IMR-90 (cell line): Measurements from ENCODE around the gene CSNK2A3. TPM values are rescaled to one million over a fixed set of nuclear protein-coding genes. Genes with fewer than 3 reads are reported as not detected.

Source experiments
- ATAC-seq: fragments of 200-7000 bp; cut with Tn5 transposase; 2 replicates; pipeline ENCODE4 v1.9.1; 2020; ENCODE audit warnings: low read depth, mild to moderate bottlenecking, moderate library complexity
- BruUV-seq: library from RNA; stranded (reverse); fragments of 400-500 nt; replicated peaks from 2 replicates; lab custom pipeline; 2021; lab: Mats Ljungman, UMichigan
- CTCF ChIA-PET: fragments of 300-600 bp; formaldehyde crosslinking; extraction: SDS; loops from one replicate; lab custom pipeline; 2021; ENCODE audit warnings: antibody characterized with exemption; lab: Yijun Ruan, JAX
- POLR2A ChIA-PET: fragments of 300-600 bp; sonication (Branson Sonifier 250); formaldehyde crosslinking; loops from one replicate; lab custom pipeline; 2022; ENCODE audit warnings: antibody characterized with exemption; ENCODE audit not compliant: unreplicated experiment; lab: Charles Lee
- DNase-seq: peaks from one replicate; pipeline ENCODE4 v3.0.0; 2013
- H2AFZ ChIP-seq: replicated peaks from 2 replicates; pipeline ENCODE3; 2013; ENCODE audit warnings: low read length, mild to moderate bottlenecking; ENCODE audit not compliant: poor library complexity
- H2AK5ac ChIP-seq: 2 replicates; pipeline ENCODE4 v1.6.1; 2013; ENCODE audit warnings: low read depth, low read length, inconsistent platforms
- H2AK9ac ChIP-seq: replicated peaks from 2 replicates; pipeline ENCODE3; 2013; ENCODE audit warnings: mild to moderate bottlenecking, low read depth, low read length, moderate library complexity; ENCODE audit not compliant: poor library complexity
- H2BK120ac ChIP-seq: 2 replicates; pipeline ENCODE4 v1.6.1; 2013; ENCODE audit warnings: low read depth, low read length, inconsistent platforms
- H2BK15ac ChIP-seq: 3 replicates; pipeline ENCODE4 v1.6.1; 2013; ENCODE audit warnings: low read depth, low read length, inconsistent platforms
- H2BK20ac ChIP-seq: 2 replicates; pipeline ENCODE4 v1.6.1; 2013; ENCODE audit warnings: low read depth, mild to moderate bottlenecking, inconsistent platforms, low read length, moderate library complexity
- H2BK5ac ChIP-seq: 2 replicates; pipeline ENCODE4 v1.6.1; 2013; ENCODE audit warnings: mild to moderate bottlenecking, low read depth, low read length, inconsistent platforms; ENCODE audit not compliant: poor library complexity, severe bottlenecking
- H3K14ac ChIP-seq: replicated peaks from 2 replicates; pipeline ENCODE4 v1.6.1; 2013; ENCODE audit warnings: low read depth, low read length, inconsistent platforms
- H3K18ac ChIP-seq: 2 replicates; pipeline ENCODE4 v1.6.1; 2013; ENCODE audit warnings: low read depth, low read length, control low read depth
- H3K23ac ChIP-seq: 2 replicates; pipeline ENCODE4 v1.6.1; 2013; ENCODE audit warnings: low read depth, low read length, inconsistent platforms
- H3K27ac ChIP-seq: 2 replicates; pipeline ENCODE4 v1.5.1; 2013; ENCODE audit warnings: mild to moderate bottlenecking, control low read depth, low read length; ENCODE audit not compliant: insufficient read depth
- H3K27me3 ChIP-seq: 2 replicates; pipeline ENCODE4 v1.6.1; 2013; ENCODE audit warnings: low read length; ENCODE audit not compliant: control insufficient read depth, insufficient read depth
- H3K36me3 ChIP-seq: 2 replicates; pipeline ENCODE4 v1.6.1; 2013; ENCODE audit warnings: low read length, mixed read lengths; ENCODE audit not compliant: control insufficient read depth, insufficient read depth
- H3K4ac ChIP-seq: 2 replicates; pipeline ENCODE4 v1.6.1; 2013; ENCODE audit warnings: low read depth, low read length, inconsistent platforms
- H3K4me1 ChIP-seq: 2 replicates; pipeline ENCODE4 v1.6.1; 2013; ENCODE audit warnings: low read length, mixed read lengths; ENCODE audit not compliant: control insufficient read depth, insufficient read depth
- H3K4me2 ChIP-seq: 2 replicates; pipeline ENCODE4 v1.6.1; 2013; ENCODE audit warnings: low read depth, mild to moderate bottlenecking, control low read depth, low read length, moderate library complexity
- H3K4me3 ChIP-seq: 2 replicates; pipeline ENCODE4 v1.5.1; 2013; ENCODE audit warnings: low read depth, mild to moderate bottlenecking, control low read depth, low read length, moderate library complexity; ENCODE audit not compliant: insufficient read depth
- H3K56ac ChIP-seq: 2 replicates; pipeline ENCODE4 v1.6.1; 2013; ENCODE audit warnings: low read length, inconsistent platforms; ENCODE audit not compliant: insufficient read depth; ENCODE audit errors: extremely low read depth
- H3K79me1 ChIP-seq, 2 experiments: 2 replicates each; pipeline ENCODE4 v1.6.1; 2013; ENCODE audit warnings: low read length in 2 of 2, inconsistent platforms in 1 of 2, low read depth in 1 of 2
- H3K9ac ChIP-seq: 2 replicates; pipeline ENCODE4 v1.6.1; 2013; ENCODE audit warnings: low read depth, low read length, control low read depth
- H3K9me1 ChIP-seq: 2 replicates; pipeline ENCODE4 v1.6.1; 2013; ENCODE audit warnings: low read length, inconsistent platforms; ENCODE audit not compliant: insufficient read depth
- H3K9me3 ChIP-seq: 2 replicates; pipeline ENCODE4 v1.6.1; 2013; ENCODE audit warnings: low read length; ENCODE audit not compliant: control insufficient read depth, insufficient read depth
- H4K20me1 ChIP-seq: 2 replicates; pipeline ENCODE4 v1.6.1; 2013; ENCODE audit warnings: low read length, inconsistent platforms; ENCODE audit not compliant: insufficient read depth
- H4K5ac ChIP-seq: 2 replicates; pipeline ENCODE4 v1.6.1; 2013; ENCODE audit warnings: mild to moderate bottlenecking, low read depth, low read length, control low read depth
- H4K8ac ChIP-seq, 2 experiments: 2 replicates each; pipeline ENCODE4 v1.6.1; 2013; ENCODE audit warnings: low read depth in 2 of 2, low read length in 2 of 2, control low read depth in 1 of 2, inconsistent platforms in 1 of 2
- H4K91ac ChIP-seq: 2 replicates; pipeline ENCODE4 v1.6.1; 2013; ENCODE audit warnings: low read depth, low read length, inconsistent platforms; ENCODE audit not compliant: insufficient read depth
- CHD1 ChIP-seq: IDR thresholded peaks from 2 replicates; pipeline ENCODE4 v1.6.1; 2012; ENCODE audit warnings: low read depth, low read length, improper control_type of control experiment
- CTCF ChIP-seq: conservative IDR thresholded peaks from 2 replicates; pipeline ENCODE4 v1.5.1; 2012; ENCODE audit warnings: mild to moderate bottlenecking, low read depth, low read length, improper control_type of control experiment
- FOS ChIP-seq: fragments of 150-350 bp; IDR thresholded peaks from 2 replicates; pipeline ENCODE4 v1.6.1; 2016; ENCODE audit warnings: low read depth, low read length
- MAZ ChIP-seq: IDR thresholded peaks from 2 replicates; pipeline ENCODE4 v1.6.1; 2012; ENCODE audit warnings: low read depth, mild to moderate bottlenecking, low read length, improper control_type of control experiment, moderate library complexity, borderline replicate concordance
- RAD21 ChIP-seq: IDR thresholded peaks from 2 replicates; pipeline ENCODE4 v1.6.1; 2012; ENCODE audit warnings: low read length, improper control_type of control experiment
- RCOR1 ChIP-seq: IDR thresholded peaks from 2 replicates; pipeline ENCODE4 v1.6.1; 2012; ENCODE audit warnings: mild to moderate bottlenecking, low read length, improper control_type of control experiment; ENCODE audit not compliant: insufficient replicate concordance
- WGBS, 2 experiments: methylation state at CpG; one replicate each; pipeline versions ENCODE4 v1.1.5 to v1.1.7; 2013; ENCODE audit warnings: missing lambda C conversion rate in 2 of 2; ENCODE audit not compliant: insufficient read length in 1 of 2; ENCODE audit errors: extremely low coverage in 2 of 2; 5-methylcytosine and 5-hydroxymethylcytosine counted together
- dilution Hi-C: fragments of 300-500 bp; cut with HindIII; formaldehyde crosslinking; loops from one replicate; pipeline ENCODE4 v1.14.3; 2018; ENCODE audit warnings: low sequenced_read_pairs; ENCODE audit not compliant: unreplicated experiment
- in situ Hi-C: fragments of 300-500 bp; cut with MboI; formaldehyde crosslinking; loops from 3 replicates; pipeline ENCODE4 v1.14.3; 2019; ENCODE audit warnings: low sequenced_read_pairs, inconsistent platforms, mixed read lengths
- intact Hi-C: fragments of 100-400 bp; cut with micrococcal nuclease; formaldehyde crosslinking; loops from 2 replicates; pipeline ENCODE4 v1.10.0; 2022
- polyA plus RNA-seq, 3 experiments: library from polyadenylated mRNA; depleted of rRNA; stranded (reverse); fragments of >200 nt; gene quantifications; 2 replicates each; pipeline ENCODE4 v1.2.3, GENCODE V29; 2012; ENCODE audit warnings: low replicate concordance in 1 of 3
- total RNA-seq: library from RNA; depleted of rRNA; stranded (reverse); fragments of >200 nt; gene quantifications from 2 replicates; pipeline ENCODE4 v1.2.3, GENCODE V29; 2012

CSNK2A3 gene
- total and polyA plus RNA-seq, 2 of the 4 experiments (the other 2 are of a cell fraction), result 1.2 to 3.2 TPM

- Histone ChIP-seq H4K5ac (no peak overlapping the region), H2AK5ac (no peak overlapping the region), H3K4me1 (peaks cover 11% of the 10 kb centered on the region), H2BK120ac (no peak overlapping the region), H2AFZ (no peak overlapping the region), H3K14ac (no peak overlapping the region), H2BK5ac (no peak overlapping the region), H3K27me3 (no peaks in the 10 kb centered on the region), H3K4ac (no peak overlapping the region), H3K79me1 (no peaks in the 10 kb centered on the region), H3K18ac (no peak overlapping the region), H3K56ac (no peak overlapping the region), H3K23ac (no peak overlapping the region), H3K9me3 (no peaks in the 10 kb centered on the region), H2BK20ac (no peak overlapping the region), H3K36me3 (no peaks in the 10 kb centered on the region), H3K4me3 (no peak overlapping the region), H4K8ac (no peak overlapping the region), H4K20me1 (no peaks in the 10 kb centered on the region), H3K9me1 (peaks cover 12% of the 10 kb centered on the region; the same call in 1 of the 2 replicates), H3K9ac (no peak overlapping the region), H2BK15ac (no peak overlapping the region), H4K91ac (no peak overlapping the region), H3K4me2 (no peak overlapping the region), H2AK9ac (no peak overlapping the region), H3K27ac (no peak overlapping the region)
- intact Hi-C loops, result loop anchor here (2.0 kb wide), 1 partner anchor 19 kb away; no protein-coding TSS in a partner anchor
- DNase-seq (no peak), ATAC-seq (no peak)
- ChIA-PET CTCF (no interaction called here), POLR2A (no interaction called here)
- TF ChIP-seq CHD1, result no peak
- no peak for TF ChIP-seq MAZ
- TF ChIP-seq FOS, result no peak
- TF ChIP-seq CTCF, result no peak
- TF ChIP-seq RCOR1, result no peak
- TF ChIP-seq RAD21, result no peak
- BruUV-seq, result no TSS peak
- dilution Hi-C loops, result no loop called here
- WGBS, 2 experiments, result no CpG with 5 or more reads among the region's 3 CpGs
- in situ Hi-C loops, result no loop called here
These were observed 44.7 kb upstream of the CSNK2A3 start for GRCh38 chr11:11397781-11398180.
